Bronchial epithelial cell (primary cell): Measurements from ENCODE around the gene SPON1. TPM values are rescaled to one million over a fixed set of nuclear protein-coding genes. Genes with fewer than 3 reads are reported as not detected.

Experiments used
- DNase-seq: peaks from one replicate; pipeline ENCODE4 v3.0.0-alpha.2; 2010; ENCODE audit warnings: low read depth
- FAIRE-seq: peaks from 2 replicates; lab custom pipeline; 2011; peaks lifted over from hg19 to GRCh38; lab: Jason Lieb, UNC
- H3K27me3 ChIP-seq: 2 replicates; pipeline ENCODE4 v1.5.1; 2011; ENCODE audit warnings: low read length; ENCODE audit not compliant: control insufficient read depth, insufficient read depth
- H3K36me3 ChIP-seq: 2 replicates; pipeline ENCODE4 v1.5.1; 2011; ENCODE audit warnings: low read length; ENCODE audit not compliant: control insufficient read depth, insufficient read depth
- H3K4me3 ChIP-seq: 2 replicates; pipeline ENCODE4 v1.5.1; 2011; ENCODE audit warnings: mild to moderate bottlenecking, low read depth, low read length, control low read depth
- CTCF ChIP-seq: IDR thresholded peaks from 2 replicates; pipeline ENCODE4 v1.5.1; 2011; ENCODE audit warnings: mild to moderate bottlenecking, moderate library complexity, low read length, control low read depth, inconsistent platforms; ENCODE audit not compliant: insufficient read depth, severe bottlenecking
- total RNA-seq: library from RNA; depleted of rRNA; stranded (reverse); fragments of >200 nt; gene quantifications from 2 replicates; pipeline ENCODE4 v1.2.1, GENCODE V29; 2014

The SPON1 gene
- total RNA-seq, 1 donor from 2014 or later, result 0.26 TPM

GRCh38 chr11:14299921-14300320 lies 337.4 kb downstream of the SPON1 start:
- FAIRE-seq (no peak), DNase-seq (no peak)
- TF ChIP-seq CTCF, result no peak
- Histone ChIP-seq H3K27me3 (no peaks in the 10 kb centered on the region), H3K4me3 (no peak overlapping the region), H3K36me3 (no peaks in the 10 kb centered on the region)

DNA sequence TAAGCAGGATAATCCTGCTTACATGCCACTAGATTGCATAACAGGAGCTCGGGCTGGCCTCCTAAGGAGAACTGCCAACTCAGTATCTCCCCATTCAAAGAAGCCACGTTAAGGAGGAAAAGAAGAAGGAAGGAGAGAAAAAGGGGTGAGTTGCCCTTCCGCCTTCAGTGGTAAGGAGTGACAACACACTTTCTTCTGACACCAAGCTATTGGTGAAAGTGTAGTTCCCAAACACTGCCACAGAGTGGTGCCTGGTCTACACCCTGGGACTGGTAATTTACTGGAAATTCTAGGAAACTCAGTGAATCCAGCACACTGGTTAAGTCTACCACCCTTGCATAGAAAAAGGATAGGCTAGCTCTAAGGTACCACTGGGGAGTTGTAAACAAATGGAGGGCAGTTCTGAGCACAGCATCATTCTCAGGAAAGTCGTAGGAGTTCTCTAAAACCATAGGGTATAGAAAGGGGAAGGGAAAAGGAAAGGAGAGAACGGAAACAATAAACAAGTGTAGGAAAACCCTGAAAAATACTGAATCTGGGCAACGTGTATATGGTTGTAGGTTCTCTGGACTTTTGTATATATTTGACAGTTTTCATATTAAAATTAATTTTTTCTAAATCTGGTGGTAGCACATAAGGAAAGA lies 338.3 kb downstream of the SPON1 start:
- H3K36me3 ChIP-seq, result no peaks in the 10 kb centered on the region
- H3K4me3 ChIP-seq, result no peak overlapping the region
- no peaks in the 10 kb centered on the region for H3K27me3 ChIP-seq
- DNase-seq (peak; percentile 72), FAIRE-seq (peak; percentile 23)
- peak; percentile 74 for TF ChIP-seq CTCF

GRCh38 chr11:14304601-14305000 lies 342.1 kb downstream of the SPON1 start:
- no peaks in the 10 kb centered on the region for H3K36me3 ChIP-seq
- no peak for TF ChIP-seq CTCF
- H3K4me3 ChIP-seq, result no peak overlapping the region
- FAIRE-seq (no peak), DNase-seq (no peak)
- no peaks in the 10 kb centered on the region for H3K27me3 ChIP-seq

GRCh38 chr11:14305649-14306048 lies 343.1 kb downstream of the SPON1 start:
- Histone ChIP-seq H3K36me3 (no peaks in the 10 kb centered on the region), H3K27me3 (no peaks in the 10 kb centered on the region), H3K4me3 (no peak overlapping the region)
- no peak for TF ChIP-seq CTCF
- no peak for FAIRE-seq
- no peak for DNase-seq

- no peak overlapping the region for H3K4me3 ChIP-seq
- TF ChIP-seq CTCF, result no peak
- DNase-seq (no peak), FAIRE-seq (no peak)
- no peaks in the 10 kb centered on the region for H3K27me3 ChIP-seq
- no peaks in the 10 kb centered on the region for H3K36me3 ChIP-seq
Observed at GRCh38 chr11:14306481-14306880, 344.0 kb downstream of the SPON1 start.
